GM18511 (cell line): Measurements from ENCODE around the gene DNHD1.

ENCODE experiments used
- ATAC-seq: cut with Tn5 transposase; IDR thresholded peaks from one replicate; pipeline ENCODE4 v1.9.1; 2021; ENCODE audit warnings: mild to moderate bottlenecking, moderate library complexity; ENCODE audit not compliant: unreplicated experiment

Gene DNHD1

GRCh38 chr11:6583584-6583983 lies 86.5 kb downstream of the DNHD1 start:
- no peak for ATAC-seq

- no peak for ATAC-seq
These were observed 87.4 kb downstream of the DNHD1 start for GRCh38 chr11:6584528-6584927.

GRCh38 chr11:6586434-6587359 lies 89.6 kb downstream of the DNHD1 start:
- no peak for ATAC-seq

- no peak for ATAC-seq
These were observed 90.4 kb downstream of the DNHD1 start for GRCh38 chr11:6587360-6587953.

GRCh38 chr11:6588018-6588417 lies 90.9 kb downstream of the DNHD1 start:
- no peak for ATAC-seq

- ATAC-seq = no peak
These were observed 97.2 kb downstream of the DNHD1 start for GRCh38 chr11:6594142-6594768.

GRCh38 chr11:6596239-6596877 lies 99.3 kb downstream of the DNHD1 start:
- no peak for ATAC-seq

GRCh38 chr11:6598555-6598954 lies 101.5 kb downstream of the DNHD1 start:
- ATAC-seq = no peak

GRCh38 chr11:6599449-6599848 lies 102.4 kb downstream of the DNHD1 start:
- ATAC-seq = no peak

GRCh38 chr11:6599881-6600390 lies 102.9 kb downstream of the DNHD1 start:
- ATAC-seq = no peak

GRCh38 chr11:6601041-6601461 lies 104.0 kb downstream of the DNHD1 start:
- ATAC-seq = no peak

GRCh38 chr11:6602096-6602940 lies 105.2 kb downstream of the DNHD1 start:
- ATAC-seq = no peak

- ATAC-seq = peak; percentile 71
These were observed 106.4 kb downstream of the DNHD1 start, which contains the start of the genes ILK and RRP8 for GRCh38 chr11:6603287-6604080. Gene ILK (plus strand): TSS chr11:6603774. CDS start chr11:6604272, 498 bp downstream. Gene RRP8 (minus strand): TSS chr11:6603616. CDS start chr11:6603502, 114 bp downstream.

- peak; percentile 47 for ATAC-seq
These were observed 107.1 kb downstream of the DNHD1 start for GRCh38 chr11:6604081-6604626.

- ATAC-seq = no peak
These were observed 107.7 kb downstream of the DNHD1 start for GRCh38 chr11:6604790-6605189.

GRCh38 chr11:6606471-6607189 lies 109.5 kb downstream of the DNHD1 start:
- peak; percentile 50 for ATAC-seq

GRCh38 chr11:6607190-6607795 lies 110.2 kb downstream of the DNHD1 start:
- no peak for ATAC-seq

GRCh38 chr11:6608011-6608410 lies 110.9 kb downstream of the DNHD1 start:
- no peak for ATAC-seq
